OCI-LY1 (cell line): ENCODE data around the gene STK24.

Experiments
- CTCF ChIP-seq: fragments of 200-600 bp; sonication (generic), shearing (Covaris generic); IDR thresholded peaks from 2 replicates; pipeline ENCODE4 v1.5.1; 2017; ENCODE audit warnings: mild to moderate bottlenecking, antibody characterized with exemption, low read length, moderate library complexity, mixed read lengths
- EZH2 ChIP-seq: fragments of 200-600 bp; sonication (generic), shearing (Covaris generic); IDR thresholded peaks from 2 replicates; pipeline ENCODE4 v1.8.0; 2017; ENCODE audit warnings: borderline replicate concordance, mixed run types, mild to moderate bottlenecking, antibody characterized with exemption, low read length, moderate library complexity, mixed read lengths

GRCh38 chr13:98487522-98487921 lies 89.4 kb downstream of the STK24 start:
- TF ChIP-seq CTCF (no peak), EZH2 (no peak)
